K562 (cell line): Measurements from ENCODE around the gene APOLD1. TPM values are rescaled to one million over a fixed set of nuclear protein-coding genes. Genes with fewer than 3 reads are reported as not detected.
A peak's percentile ranks its signal among the peaks of the same experiment; 100 is the strongest.

Experiments
- ARHGAP35 ChIP-seq: fragments of 450-650 bp; IDR thresholded peaks from 2 replicates; pipeline ENCODE4 v1.6.1; 2018; ENCODE audit not compliant: partially characterized antibody
- ATF7 ChIP-seq: fragments of 450-650 bp; IDR thresholded peaks from 2 replicates; pipeline ENCODE4 v1.7.1; 2014; ENCODE audit warnings: mild to moderate bottlenecking, moderate library complexity
- BACH1 ChIP-seq: fragments of 200-800 bp; sonication (Bioruptor generic); IDR thresholded peaks from 2 replicates; pipeline ENCODE4 v1.6.1; 2016; ENCODE audit warnings: missing genetic modification characterization, missing compliant biosample characterization
- CBFA2T2 ChIP-seq: fragments of 450-650 bp; conservative IDR thresholded peaks from 2 replicates; pipeline ENCODE4 v1.6.1; 2017; ENCODE audit warnings: mild to moderate bottlenecking
- CHD2 ChIP-seq: IDR thresholded peaks from 2 replicates; pipeline ENCODE4 v1.6.1; 2011; ENCODE audit warnings: low read depth, low read length
- PRMT5 ChIP-seq: sonication (generic); formaldehyde crosslinking; IDR thresholded peaks from 2 replicates; pipeline ENCODE4 v1.5.0; 2020; ENCODE audit warnings: missing genetic modification reagents
- RBM39 ChIP-seq: fragments of 200-400 bp; formaldehyde crosslinking; optimal IDR thresholded peaks from 2 replicates; pipeline ENCODE3; 2018; ENCODE audit warnings: low read depth, low read length
- SMAD4 ChIP-seq: fragments of 250-450 bp; sonication (Bioruptor Pico); conservative IDR thresholded peaks from 2 replicates; pipeline ENCODE4 v1.8.0; 2021; ENCODE audit warnings: inconsistent platforms, mild to moderate bottlenecking, moderate library complexity
- SRSF1 ChIP-seq: fragments of 200-400 bp; formaldehyde crosslinking; IDR thresholded peaks from 2 replicates; pipeline ENCODE4 v1.6.1; 2017; ENCODE audit warnings: mild to moderate bottlenecking, low read depth, low read length, moderate library complexity
- STAT5A ChIP-seq: IDR thresholded peaks from 2 replicates; pipeline ENCODE4 v1.6.1; 2012; ENCODE audit warnings: low read length, inconsistent platforms, borderline replicate concordance
- ZBTB9 ChIP-seq: fragments of 450-650 bp; formaldehyde crosslinking; IDR thresholded peaks from 2 replicates; pipeline ENCODE4 v1.4.0; 2020; ENCODE audit warnings: mild to moderate bottlenecking, moderate library complexity
- ZHX1 ChIP-seq: fragments of 150-350 bp; conservative IDR thresholded peaks from 2 replicates; pipeline ENCODE4 v1.6.1; 2014; ENCODE audit warnings: low read length
- ZNF23 ChIP-seq: fragments of 250-450 bp; sonication (Bioruptor Pico); IDR thresholded peaks from 2 replicates; pipeline ENCODE4 v1.4.0; 2020; ENCODE audit warnings: mild to moderate bottlenecking
- ZSCAN32 ChIP-seq: fragments of 450-650 bp; formaldehyde crosslinking; IDR thresholded peaks from 2 replicates; pipeline ENCODE4 v1.4.0; 2020; ENCODE audit warnings: mild to moderate bottlenecking, moderate library complexity
- polyA plus RNA-seq, 8 experiments: library from polyadenylated mRNA; depleted of rRNA in 4 of 8; stranded (reverse) in 5 of 8; unstranded in 3 of 8; fragments of >200 nt; fragmentation: Nextera tagmentation in 2 of 8; fragmentation: Illumina TruSeq in 1 of 8; extraction: Ambion mirVana in 2 of 8; extraction: Trizol in 1 of 8; gene quantifications; 2 replicates each; pipeline versions ENCODE4 v1.2.1 to v1.2.3, GENCODE V29; 2011 to 2014; ENCODE audit warnings: inconsistent platforms in 1 of 8, missing spikeins in 1 of 8
- total RNA-seq, 7 experiments: library from RNA; depleted of rRNA in 6 of 7; stranded (reverse); fragments of >200 nt in 6 of 7; fragmentation: Illumina TruSeq in 2 of 7; extraction: Trizol in 2 of 7; gene quantifications; 2 replicates each; pipeline versions ENCODE4 v1.2.1 to v1.2.3, GENCODE V29; 2011 to 2021; ENCODE audit warnings: low replicate concordance in 1 of 7
- TF ChIP-seq, protein P1 (sequence below), 2 experiments: IDR thresholded peaks in 1 of 2; conservative IDR thresholded peaks in 1 of 2; 2 replicates each; pipeline ENCODE4 v1.6.1; 2016; ENCODE audit warnings: low read depth in 2 of 2, mild to moderate bottlenecking in 1 of 2, missing compliant biosample characterization in 1 of 2, missing genetic modification characterization in 1 of 2, moderate library complexity in 1 of 2
- TF ChIP-seq, protein P2 (sequence below), 2 experiments: fragments of 450-650 bp in 1 of 2; IDR thresholded peaks; 2 replicates each; pipeline ENCODE4 v1.6.1; 2011 to 2017; ENCODE audit warnings: low read depth in 2 of 2, antibody characterized with exemption in 1 of 2, borderline replicate concordance in 1 of 2, low read length in 1 of 2, mild to moderate bottlenecking in 1 of 2, mixed read lengths in 1 of 2; ENCODE audit not compliant: control insufficient read depth in 1 of 2

The APOLD1 gene
- total and polyA plus RNA-seq, 9 of the 15 experiments (the other 6 are each of a cell fraction or from before 2014, with no cell fraction given), result 0.28 to 1.1 (median 0.61) TPM

DNA sequence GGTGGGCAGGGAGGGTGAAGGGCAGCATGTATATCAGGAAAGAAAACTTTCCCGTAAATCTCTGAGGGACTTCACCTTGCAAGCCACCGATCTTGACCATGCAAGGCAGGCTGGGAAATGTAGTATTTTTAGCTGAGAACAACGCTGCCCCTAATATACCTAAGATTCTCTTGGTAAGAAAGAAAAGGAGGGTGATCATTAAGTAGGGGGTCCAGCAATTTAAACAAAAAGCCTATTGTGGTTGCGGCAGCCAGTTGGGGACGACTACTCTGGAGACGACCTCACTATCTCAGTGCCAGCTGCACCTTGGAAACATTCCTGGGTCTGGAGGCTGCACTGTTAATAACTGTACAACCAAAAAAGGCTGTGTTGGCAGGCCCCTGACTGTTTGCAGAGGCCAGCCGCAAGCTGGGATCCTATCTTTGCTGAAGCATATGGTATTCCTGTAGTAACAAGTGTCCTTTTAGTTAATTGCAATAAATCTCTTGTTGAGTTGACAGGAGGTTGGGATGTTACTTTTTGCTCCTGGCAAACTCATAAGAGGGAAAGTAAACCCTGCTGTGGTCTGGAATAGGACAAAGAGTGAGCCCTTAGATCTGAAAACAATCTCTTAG, 6.4 kb downstream of the APOLD1 start (continued):
- TF ChIP-seq, protein P1, sequence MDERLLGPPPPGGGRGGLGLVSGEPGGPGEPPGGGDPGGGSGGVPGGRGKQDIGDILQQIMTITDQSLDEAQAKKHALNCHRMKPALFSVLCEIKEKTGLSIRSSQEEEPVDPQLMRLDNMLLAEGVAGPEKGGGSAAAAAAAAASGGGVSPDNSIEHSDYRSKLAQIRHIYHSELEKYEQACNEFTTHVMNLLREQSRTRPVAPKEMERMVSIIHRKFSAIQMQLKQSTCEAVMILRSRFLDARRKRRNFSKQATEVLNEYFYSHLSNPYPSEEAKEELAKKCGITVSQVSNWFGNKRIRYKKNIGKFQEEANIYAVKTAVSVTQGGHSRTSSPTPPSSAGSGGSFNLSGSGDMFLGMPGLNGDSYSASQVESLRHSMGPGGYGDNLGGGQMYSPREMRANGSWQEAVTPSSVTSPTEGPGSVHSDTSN (CRISPR knock-in tag; IDR thresholded peaks at IDR 0.05; ENCODE audit: low read depth), result no peak
- TF ChIP-seq, protein P1 (tag; conservative IDR thresholded peaks at IDR 0.05; ENCODE audit: low read depth), result peak; percentile 70
- TF ChIP-seq CBFA2T2, result peak; percentile 44; the same call in 1 of the 2 replicates
- TF ChIP-seq PRMT5 (CRISPR knock-in tag), result no peak
- no peak for TF ChIP-seq ZBTB9 (CRISPR knock-in tag)
- TF ChIP-seq ZHX1, result no peak
- TF ChIP-seq BACH1 (tag), result no peak
- no peak for TF ChIP-seq RBM39
- TF ChIP-seq ARHGAP35, result no peak
- TF ChIP-seq, protein P2, sequence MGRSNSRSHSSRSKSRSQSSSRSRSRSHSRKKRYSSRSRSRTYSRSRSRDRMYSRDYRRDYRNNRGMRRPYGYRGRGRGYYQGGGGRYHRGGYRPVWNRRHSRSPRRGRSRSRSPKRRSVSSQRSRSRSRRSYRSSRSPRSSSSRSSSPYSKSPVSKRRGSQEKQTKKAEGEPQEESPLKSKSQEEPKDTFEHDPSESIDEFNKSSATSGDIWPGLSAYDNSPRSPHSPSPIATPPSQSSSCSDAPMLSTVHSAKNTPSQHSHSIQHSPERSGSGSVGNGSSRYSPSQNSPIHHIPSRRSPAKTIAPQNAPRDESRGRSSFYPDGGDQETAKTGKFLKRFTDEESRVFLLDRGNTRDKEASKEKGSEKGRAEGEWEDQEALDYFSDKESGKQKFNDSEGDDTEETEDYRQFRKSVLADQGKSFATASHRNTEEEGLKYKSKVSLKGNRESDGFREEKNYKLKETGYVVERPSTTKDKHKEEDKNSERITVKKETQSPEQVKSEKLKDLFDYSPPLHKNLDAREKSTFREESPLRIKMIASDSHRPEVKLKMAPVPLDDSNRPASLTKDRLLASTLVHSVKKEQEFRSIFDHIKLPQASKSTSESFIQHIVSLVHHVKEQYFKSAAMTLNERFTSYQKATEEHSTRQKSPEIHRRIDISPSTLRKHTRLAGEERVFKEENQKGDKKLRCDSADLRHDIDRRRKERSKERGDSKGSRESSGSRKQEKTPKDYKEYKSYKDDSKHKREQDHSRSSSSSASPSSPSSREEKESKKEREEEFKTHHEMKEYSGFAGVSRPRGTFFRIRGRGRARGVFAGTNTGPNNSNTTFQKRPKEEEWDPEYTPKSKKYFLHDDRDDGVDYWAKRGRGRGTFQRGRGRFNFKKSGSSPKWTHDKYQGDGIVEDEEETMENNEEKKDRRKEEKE (IDR thresholded peaks at IDR 0.05; ENCODE audit: borderline replicate concordance in 1 of 2, control insufficient read depth in 1 of 2, low read depth in 2 of 2, low read length in 1 of 2), result no peak
- TF ChIP-seq ZSCAN32 (CRISPR knock-in tag), result no peak
- no peak for TF ChIP-seq CHD2
- TF ChIP-seq ZNF23 (CRISPR knock-in tag), result no peak
- TF ChIP-seq ATF7, result no peak
- TF ChIP-seq SRSF1, result no peak
- TF ChIP-seq SMAD4, result no peak
- TF ChIP-seq STAT5A, result no peak
